Skin of body (tissue), 2 donors: ENCODE measurements around the gene SRGAP3. TPM values are rescaled to one million over a fixed set of nuclear protein-coding genes. Genes with fewer than 3 reads are reported as not detected.

ENCODE experiments used
- DNase-seq: peaks from one replicate; lab custom pipeline; 2025; lab: John Stamatoyannopoulos, UW
- total RNA-seq: library from RNA; depleted of rRNA; stranded (reverse); fragments of >200 nt; gene quantifications from one replicate; pipeline ENCODE4 v1.2.3, GENCODE V29; 2014

The SRGAP3 gene
- total RNA-seq, 1 donor from 2014 or later: 21.4 TPM

- DNase-seq: no peak
Observed at GRCh38 chr3:9178697-9179096, 70.7 kb downstream of the SRGAP3 start.

- DNase-seq: peak; percentile 9
Observed at GRCh38 chr3:9175421-9175820, 74.0 kb downstream of the SRGAP3 start.

- no peak for DNase-seq
Observed at GRCh38 chr3:9173445-9173844, 76.0 kb downstream of the SRGAP3 start.

GRCh38 chr3:9172851-9173321 lies 76.6 kb downstream of the SRGAP3 start:
- peak; percentile 36 for DNase-seq

- no peak for DNase-seq
Observed at GRCh38 chr3:9170851-9171160, 78.6 kb downstream of the SRGAP3 start.

GRCh38 chr3:9169956-9170850 lies 79.2 kb downstream of the SRGAP3 start:
- DNase-seq: no peak

GRCh38 chr3:9169326-9169725 lies 80.1 kb downstream of the SRGAP3 start:
- DNase-seq: no peak

- DNase-seq: no peak
Observed at GRCh38 chr3:9168241-9168741, 81.2 kb downstream of the SRGAP3 start.

- DNase-seq: no peak
Observed at GRCh38 chr3:9167222-9167621, 82.2 kb downstream of the SRGAP3 start.

- DNase-seq: no peak
Observed at GRCh38 chr3:9165421-9165820, 84.0 kb downstream of the SRGAP3 start.

GRCh38 chr3:9163289-9163688 lies 86.2 kb downstream of the SRGAP3 start:
- no peak for DNase-seq

- no peak for DNase-seq
Observed at GRCh38 chr3:9161811-9162210, 87.6 kb downstream of the SRGAP3 start.

- no peak for DNase-seq
Observed at GRCh38 chr3:9161298-9161697, 88.1 kb downstream of the SRGAP3 start.

- no peak for DNase-seq
Observed at GRCh38 chr3:9158865-9159630, 90.4 kb downstream of the SRGAP3 start.

- no peak for DNase-seq
Observed at GRCh38 chr3:9157651-9158362, 91.6 kb downstream of the SRGAP3 start.

- no peak for DNase-seq
Observed at GRCh38 chr3:9156604-9157003, 92.8 kb downstream of the SRGAP3 start.

- DNase-seq: no peak
Observed at GRCh38 chr3:9155028-9155427, 94.4 kb downstream of the SRGAP3 start.

- peak; percentile 91 for DNase-seq
Observed at GRCh38 chr3:9153904-9154619, 95.4 kb downstream of the SRGAP3 start.

- DNase-seq: no peak
Observed at GRCh38 chr3:9151240-9151639, 98.2 kb downstream of the SRGAP3 start.

GRCh38 chr3:9149566-9149965 lies 99.9 kb downstream of the SRGAP3 start:
- no peak for DNase-seq

- DNase-seq: no peak
Observed at GRCh38 chr3:9147896-9148266, 101.6 kb downstream of the SRGAP3 start.
